Muscle of leg (tissue), 11 donors: ENCODE data around the gene STK32C. TPM values are rescaled to one million over a fixed set of nuclear protein-coding genes. Genes with fewer than 3 reads are reported as not detected.
"Not testable (repeated sequence)": the region's sequence is repeated elsewhere in the genome, so short reads cannot be mapped to it uniquely, and the experiment has no call there.

ENCODE experiments used
- DNase-seq: peaks from one replicate; pipeline ENCODE4 v3.0.0; 2013
- H3K27ac ChIP-seq: one replicate; pipeline ENCODE4 v1.5.1; 2013; ENCODE audit warnings: mild to moderate bottlenecking, low read length, control low read depth
- H3K27me3 ChIP-seq: one replicate; pipeline ENCODE4 v1.6.1; 2013; ENCODE audit warnings: low read length; ENCODE audit not compliant: control insufficient read depth, insufficient read depth
- H3K36me3 ChIP-seq: one replicate; pipeline ENCODE4 v1.6.1; 2013; ENCODE audit warnings: low read length; ENCODE audit not compliant: control insufficient read depth, insufficient read depth
- H3K4me1 ChIP-seq: one replicate; pipeline ENCODE4 v1.6.1; 2013; ENCODE audit warnings: low read length; ENCODE audit not compliant: control insufficient read depth, insufficient read depth
- H3K4me3 ChIP-seq: one replicate; pipeline ENCODE4 v1.5.1; 2013; ENCODE audit warnings: low read length, control low read depth
- H3K9me3 ChIP-seq: replicated peaks from 2 replicates; pipeline ENCODE4 v1.6.1; 2013; ENCODE audit warnings: low read depth, low read length; ENCODE audit not compliant: control insufficient read depth
- WGBS: methylation state at CpG from one replicate; pipeline ENCODE4 v1.1.5; 2013; ENCODE audit warnings: missing lambda C conversion rate; ENCODE audit not compliant: insufficient coverage; 5-methylcytosine and 5-hydroxymethylcytosine counted together
- polyA plus RNA-seq, 8 donors: library from polyadenylated mRNA; unstranded; fragments of 120-200 nt; gene quantifications; one replicate each; pipeline versions ENCODE4 v1.2.1 to v1.2.3, GENCODE V29; 2013; ENCODE audit warnings: inconsistent platforms in 1 of 8, low replicate concordance in 1 of 8; ENCODE audit not compliant: insufficient read length in 8 of 8, insufficient read depth in 1 of 8
- total RNA-seq: library from RNA; stranded (reverse); fragments of 120-200 nt; gene quantifications from one replicate; pipeline ENCODE4 v1.2.4, GENCODE V29; 2013

Gene STK32C
- total and polyA plus RNA-seq, 9 donors, result 9.4 to 14.7 (median 12.0) TPM

GRCh38 chr10:132160834-132161622 is 146.7 kb downstream of the STK32C start:
- Histone ChIP-seq H3K4me1 (peaks cover 22% of the 10 kb centered on the region), H3K27me3 (peaks cover 16% of the 10 kb centered on the region)
- DNase-seq, H3K4me3 ChIP-seq, H3K27ac ChIP-seq, H3K36me3 ChIP-seq, H3K9me3 ChIP-seq: not testable (repeated sequence)
- no CpG with 5 or more reads among the region's 4 CpGs for WGBS

- H3K27ac ChIP-seq, H3K4me3 ChIP-seq, H3K9me3 ChIP-seq, H3K36me3 ChIP-seq, DNase-seq: not testable (repeated sequence)
- H3K27me3 ChIP-seq, result peaks cover 16% of the 10 kb centered on the region
- H3K4me1 ChIP-seq, result peaks cover 22% of the 10 kb centered on the region
These were observed 147.5 kb downstream of the STK32C start for GRCh38 chr10:132160231-132160630.

DNA sequence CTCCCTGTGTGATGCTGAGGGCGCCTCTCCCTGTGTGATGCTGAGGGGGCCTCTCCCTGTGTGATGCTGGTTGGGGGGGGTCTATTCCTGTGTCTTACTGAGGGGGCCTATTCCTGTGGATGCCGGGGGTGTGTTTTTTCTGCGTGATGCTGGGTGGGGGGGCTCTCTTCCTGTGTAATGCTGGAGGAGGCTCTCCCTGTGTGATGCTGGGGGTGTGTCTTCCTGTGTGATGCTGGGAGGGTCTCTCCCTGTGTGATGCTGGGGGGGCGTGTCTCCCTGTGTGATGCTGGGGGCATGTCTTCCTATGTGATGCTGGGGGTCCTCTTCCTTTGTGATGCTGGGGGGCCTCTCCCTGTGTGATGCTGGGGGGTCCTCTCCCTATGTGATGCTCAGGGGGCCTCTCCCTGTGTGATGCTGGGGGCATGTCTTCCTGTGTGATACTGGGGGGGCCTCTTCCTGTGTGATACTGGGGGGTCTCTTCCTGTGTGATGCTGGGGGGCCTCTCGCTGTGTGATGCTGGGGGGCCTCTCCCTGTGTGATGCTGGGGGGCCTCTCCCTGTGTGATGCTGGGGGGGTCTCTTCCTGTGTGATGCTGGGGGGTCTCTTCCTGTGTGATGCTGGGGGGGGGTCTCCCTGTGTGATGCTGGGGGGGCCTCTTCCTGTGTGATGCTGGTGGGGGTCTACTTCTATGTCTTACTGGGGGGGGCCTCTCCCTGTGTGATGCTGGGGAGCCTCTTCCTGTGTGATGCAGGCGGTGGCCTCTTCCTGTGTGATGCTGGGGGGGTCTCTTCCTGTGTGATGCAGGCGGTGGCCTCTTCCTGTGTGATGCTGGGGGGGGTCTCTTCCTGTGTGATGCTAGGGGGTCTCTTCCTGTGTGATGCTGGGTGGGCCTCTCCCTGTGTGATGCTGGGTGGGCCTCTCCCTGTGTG is 148.2 kb downstream of the STK32C start:
- not testable (repeated sequence) for H3K36me3 ChIP-seq, H3K27ac ChIP-seq, DNase-seq, H3K9me3 ChIP-seq, H3K4me3 ChIP-seq
- 40% methylated on average over 1 of the region's 7 CpGs for WGBS
- peaks cover 22% of the 10 kb centered on the region for H3K4me1 ChIP-seq
- peaks cover 12% of the 10 kb centered on the region for H3K27me3 ChIP-seq

DNA sequence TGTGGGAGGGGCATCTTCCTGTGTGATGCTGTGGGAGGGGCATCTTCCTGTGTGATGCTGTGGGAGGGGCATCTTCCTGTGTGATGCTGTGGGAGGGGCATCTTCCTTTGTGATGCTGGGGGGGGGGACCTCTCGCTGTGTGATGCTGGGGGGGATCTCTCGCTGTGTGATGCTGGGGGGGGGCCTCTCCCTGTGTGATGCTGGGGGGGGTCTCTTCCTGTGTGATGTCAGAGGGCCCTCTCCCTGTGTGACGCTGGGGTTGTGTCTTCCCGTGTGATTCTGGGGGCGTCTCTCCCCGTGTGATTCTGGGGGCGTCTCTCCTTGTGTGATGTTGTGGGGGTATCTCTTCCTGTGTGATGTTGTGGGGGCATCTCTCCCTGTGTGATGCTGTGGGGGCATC is 148.9 kb downstream of the STK32C start:
- H3K27ac ChIP-seq, result no peak overlapping the region
- H3K27me3 ChIP-seq, result peaks cover 8% of the 10 kb centered on the region
- no peak for DNase-seq
- H3K4me3 ChIP-seq, result no peak overlapping the region
- H3K9me3 ChIP-seq, result no peaks in the 10 kb centered on the region
- peaks cover 20% of the 10 kb centered on the region for H3K4me1 ChIP-seq
- no CpG with 5 or more reads among the region's 7 CpGs for WGBS
- no peaks in the 10 kb centered on the region for H3K36me3 ChIP-seq

DNA sequence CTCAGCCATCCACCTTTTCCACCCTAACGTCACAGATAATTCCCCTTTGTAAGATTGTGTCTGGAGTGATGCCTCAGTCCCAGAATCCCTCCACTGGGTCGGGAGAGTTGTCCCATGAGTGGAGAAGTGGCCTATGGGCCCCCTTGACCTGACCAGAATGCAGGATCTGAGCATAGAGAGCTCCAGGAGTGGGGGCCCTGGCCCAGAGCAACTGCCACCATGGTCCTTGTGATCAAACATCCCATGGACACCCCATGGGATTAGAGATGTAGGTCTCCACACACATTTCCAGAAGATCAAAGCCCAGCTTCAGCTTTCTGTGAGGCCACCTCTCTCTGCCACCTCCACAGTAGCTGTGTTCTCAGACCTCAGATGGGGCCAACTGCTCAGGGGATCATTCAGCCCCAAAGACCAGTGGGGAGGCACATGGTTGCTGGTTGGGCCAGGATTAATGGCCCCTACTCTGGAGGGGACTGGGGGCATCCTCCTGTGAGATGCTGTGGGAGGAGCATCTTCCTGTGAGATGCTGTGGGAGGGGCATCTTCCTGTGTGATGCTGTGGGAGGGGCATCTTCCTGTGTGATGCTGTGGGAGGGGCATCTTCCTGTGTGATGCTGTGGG is 149.5 kb downstream of the STK32C start:
- no peak for DNase-seq
- no peak overlapping the region for H3K27ac ChIP-seq
- peaks cover 2% of the 10 kb centered on the region for H3K27me3 ChIP-seq
- no peak overlapping the region for H3K4me3 ChIP-seq
- H3K9me3 ChIP-seq, result no peaks in the 10 kb centered on the region
- peaks cover 14% of the 10 kb centered on the region for H3K4me1 ChIP-seq
- H3K36me3 ChIP-seq, result no peaks in the 10 kb centered on the region
- no CpG with 5 or more reads among the region's 2 CpGs for WGBS

Other genes with a start within 250 kb of the STK32C start
- gene JAKMIP3, start 242.0 kb downstream of the STK32C start, total RNA-seq, result 0.27 TPM
- gene JAKMIP3, start 242.0 kb downstream of the STK32C start, polyA plus RNA-seq, result under 1 TPM; 0.31 to 0.65 (median 0.46) TPM
- 1.3 TPM for gene DPYSL4, start 121.0 kb downstream of the STK32C start, total RNA-seq
- 1 to 10 TPM; 2.0 to 7.1 (median 5.0) TPM for gene DPYSL4, start 121.0 kb downstream of the STK32C start, polyA plus RNA-seq
- gene LRRC27, start 24.2 kb upstream of the STK32C start, total RNA-seq, result 6.3 TPM
- gene LRRC27, start 24.2 kb upstream of the STK32C start, polyA plus RNA-seq, result 10 to 100 TPM in 2 of 8 donors, 1 to 10 TPM in 6; 6.4 to 10.3 (median 8.2) TPM
- 15.1 TPM for gene PWWP2B, start 89.2 kb upstream of the STK32C start, total RNA-seq
- gene PWWP2B, start 89.2 kb upstream of the STK32C start, polyA plus RNA-seq, result 10 to 100 TPM in 4 of 8 donors, 1 to 10 TPM in 4; 5.8 to 14.1 (median 9.8) TPM
- 34.1 TPM for gene INPP5A, start 229.8 kb upstream of the STK32C start, total RNA-seq
- 10 to 100 TPM; 38.7 to 56.2 (median 44.7) TPM for gene INPP5A, start 229.8 kb upstream of the STK32C start, polyA plus RNA-seq